ENCODE measurements around the gene SNTG2. TPM values are rescaled to one million over a fixed set of nuclear protein-coding genes. Genes with fewer than 3 reads are reported as not detected.
"Not testable (repeated sequence)": the region's sequence is repeated elsewhere in the genome, so short reads cannot be mapped to it uniquely, and the experiment has no call there.

Gene SNTG2
- total RNA-seq, 1 donor from 2014 or later: not detected

DNA sequence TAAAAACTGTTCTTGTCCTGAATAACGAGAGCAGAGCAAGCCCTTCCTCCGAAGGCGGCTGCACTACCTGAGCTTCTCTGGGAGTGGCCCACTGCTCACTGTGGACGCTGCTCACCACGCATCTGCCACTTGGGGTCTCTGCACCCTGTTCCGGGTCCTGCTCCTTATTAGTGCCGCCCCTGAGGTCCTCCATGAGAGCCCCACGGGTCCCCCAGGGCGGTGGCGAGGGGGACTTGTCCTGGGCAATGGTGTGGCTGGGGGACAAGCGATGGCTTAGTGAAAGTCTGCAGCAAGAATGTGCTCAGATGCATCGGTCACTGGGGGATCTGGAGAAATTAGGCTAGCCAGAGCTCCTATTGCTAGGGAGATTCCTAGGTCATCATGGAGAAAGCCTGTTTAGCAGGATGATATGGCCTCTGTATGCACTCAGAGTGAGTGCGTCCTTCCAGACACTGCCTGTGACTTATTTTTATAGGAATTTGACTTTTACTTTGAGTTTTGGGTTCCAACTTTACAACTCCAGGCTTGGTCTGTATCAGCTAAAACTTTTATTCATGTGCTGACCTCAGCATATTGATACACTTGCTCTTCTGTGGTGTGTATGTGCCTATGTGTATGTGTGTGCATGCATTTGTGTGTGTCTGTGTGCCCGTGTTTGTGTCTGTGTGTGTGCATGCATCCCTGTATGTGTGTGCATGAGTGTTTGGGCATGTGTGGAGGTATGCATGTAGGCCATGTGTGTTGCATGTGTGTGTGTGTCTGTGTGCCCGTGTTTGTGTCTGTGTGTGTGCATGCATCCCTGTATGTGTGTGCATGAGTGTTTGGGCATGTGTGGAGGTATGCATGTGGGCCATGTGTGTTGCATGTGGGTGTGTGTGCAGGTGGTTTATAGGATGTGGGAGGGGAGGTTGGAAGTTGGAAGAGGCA is 129.5 kb downstream of the SNTG2 start:
- no peak for DNase-seq (ENCODE audit: low read depth)
- no peak for TF ChIP-seq CTCF (conservative IDR thresholded peaks at IDR 0.05; ENCODE audit: low read depth, low read length)
- H3K4me3 ChIP-seq (ENCODE audit: low read depth, low read length): no peak overlapping the region

GRCh38 chr2:1081451-1082225 is 131.0 kb downstream of the SNTG2 start:
- DNase-seq (ENCODE audit: low read depth): no peak
- TF ChIP-seq CTCF (conservative IDR thresholded peaks at IDR 0.05; ENCODE audit: low read depth, low read length): no peak

GRCh38 chr2:1082456-1083205 is 132.0 kb downstream of the SNTG2 start:
- no peak overlapping the region for H3K4me3 ChIP-seq (ENCODE audit: low read depth, low read length)
- no peak for DNase-seq (ENCODE audit: low read depth)
- no peak for TF ChIP-seq CTCF (conservative IDR thresholded peaks at IDR 0.05; ENCODE audit: low read depth, low read length)

More at GRCh38 chr2:1081451-1082225, 131.0 kb downstream of the SNTG2 start:
- no peak overlapping the region for H3K4me3 ChIP-seq (ENCODE audit: low read depth, low read length)

- no peak for DNase-seq (ENCODE audit: low read depth)
- TF ChIP-seq CTCF (conservative IDR thresholded peaks at IDR 0.05; ENCODE audit: low read depth, low read length): no peak
Measured at GRCh38 chr2:1088192-1088860, 137.7 kb downstream of the SNTG2 start.

DNA sequence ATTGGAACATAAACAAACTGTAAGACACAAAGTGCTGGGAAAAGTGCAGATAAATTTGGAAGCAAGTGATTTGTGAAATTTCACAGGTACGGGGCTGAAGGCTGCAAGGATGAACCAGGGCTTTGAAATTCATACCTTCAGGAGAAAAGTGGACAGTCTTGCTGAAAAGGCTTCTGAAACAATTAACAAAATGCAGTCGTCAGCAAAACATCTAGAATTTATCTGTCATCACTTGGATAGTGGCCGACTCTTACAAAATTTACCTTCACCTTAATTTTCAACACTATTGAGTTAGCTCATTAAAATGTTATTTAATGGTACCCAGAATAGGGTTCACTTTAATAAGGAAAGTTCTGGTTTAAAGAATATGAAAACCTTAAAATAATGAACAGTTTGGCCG is 138.3 kb downstream of the SNTG2 start:
- no peak for TF ChIP-seq CTCF (conservative IDR thresholded peaks at IDR 0.05; ENCODE audit: low read depth, low read length)
- no peak for DNase-seq (ENCODE audit: low read depth)
- H3K4me3 ChIP-seq (ENCODE audit: low read depth, low read length): no peak overlapping the region

More at GRCh38 chr2:1088192-1088860, 137.7 kb downstream of the SNTG2 start:
- H3K4me3 ChIP-seq (ENCODE audit: low read depth, low read length): no peak overlapping the region

- no peak for TF ChIP-seq CTCF (conservative IDR thresholded peaks at IDR 0.05; ENCODE audit: low read depth, low read length)
- no peak for DNase-seq (ENCODE audit: low read depth)
- H3K4me3 ChIP-seq (ENCODE audit: low read depth, low read length): no peak overlapping the region
Measured at GRCh38 chr2:1091895-1092585, 141.4 kb downstream of the SNTG2 start.

DNA sequence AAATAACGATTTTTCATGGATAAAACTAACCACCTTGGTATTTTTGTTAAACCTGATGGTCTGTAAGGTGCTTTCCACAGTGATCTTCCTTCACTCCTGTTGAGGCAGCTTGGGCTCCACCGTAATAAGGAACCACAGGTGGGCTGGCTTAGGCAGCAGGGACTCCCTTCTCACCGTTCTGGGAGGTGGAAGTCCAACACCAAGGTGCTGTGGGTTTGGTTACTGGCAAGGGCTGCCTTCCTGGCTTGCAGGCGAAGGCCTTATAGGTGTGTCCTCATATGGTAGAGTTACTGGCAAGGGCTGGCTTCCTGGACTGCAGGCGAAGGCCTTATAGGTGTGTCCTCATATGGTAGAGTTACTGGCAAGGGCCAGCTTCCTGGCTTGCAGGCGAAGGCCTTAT is 143.0 kb downstream of the SNTG2 start:
- H3K4me3 ChIP-seq (ENCODE audit: low read depth, low read length); DNase-seq (ENCODE audit: low read depth): not testable (repeated sequence)

Measured in epithelial cell of proximal tubule (primary cell).